Endometrial microvascular endothelial cells (primary cell): ENCODE measurements around the gene DPRX. TPM values are rescaled to one million over a fixed set of nuclear protein-coding genes. Genes with fewer than 3 reads are reported as not detected.

Experiments used
- total RNA-seq: library from RNA; depleted of rRNA; stranded (reverse); fragments of >200 nt; gene quantifications from one replicate; pipeline ENCODE4 v1.2.3, GENCODE V29; 2015; ENCODE audit errors: inconsistent ontology term

DPRX gene
- total RNA-seq, 1 donor from 2014 or later: not detected

Other genes with a start within 250 kb of the DPRX start
- gene ZNF765, start 236.8 kb upstream of the DPRX start, total RNA-seq: 7.2 TPM
- gene ZNF761, start 200.0 kb upstream of the DPRX start, total RNA-seq: 10.4 TPM
- 1.5 TPM for gene ZNF813, start 164.3 kb upstream of the DPRX start, total RNA-seq
- gene ZNF331, start 93.9 kb upstream of the DPRX start, total RNA-seq: 4.7 TPM
- 0.19 TPM for gene NLRP12, start 192.3 kb downstream of the DPRX start, total RNA-seq
- gene MYADM, start 235.9 kb downstream of the DPRX start, total RNA-seq: 60.7 TPM